LNCaP clone FGC (cell line): ENCODE measurements around the gene RYR3.

Experiments used
- DNase-seq: peaks from one replicate; pipeline ENCODE4 v3.0.0-alpha.2; 2011; ENCODE audit warnings: low read depth
- H3K4me3 ChIP-seq: 2 replicates; pipeline ENCODE4 v1.5.1; 2011; ENCODE audit warnings: mild to moderate bottlenecking, low read depth, low read length, control low read depth
- TF ChIP-seq, protein P1 (sequence below): IDR thresholded peaks from 2 replicates; pipeline ENCODE4 v1.5.1; 2012; ENCODE audit warnings: mild to moderate bottlenecking; ENCODE audit not compliant: control insufficient read depth, insufficient read depth; ENCODE audit errors: extremely low read depth

The RYR3 gene

GRCh38 chr15:33506781-33507296 lies 196.1 kb downstream of the RYR3 start:
- no peak overlapping the region for H3K4me3 ChIP-seq
- TF ChIP-seq, protein P1, sequence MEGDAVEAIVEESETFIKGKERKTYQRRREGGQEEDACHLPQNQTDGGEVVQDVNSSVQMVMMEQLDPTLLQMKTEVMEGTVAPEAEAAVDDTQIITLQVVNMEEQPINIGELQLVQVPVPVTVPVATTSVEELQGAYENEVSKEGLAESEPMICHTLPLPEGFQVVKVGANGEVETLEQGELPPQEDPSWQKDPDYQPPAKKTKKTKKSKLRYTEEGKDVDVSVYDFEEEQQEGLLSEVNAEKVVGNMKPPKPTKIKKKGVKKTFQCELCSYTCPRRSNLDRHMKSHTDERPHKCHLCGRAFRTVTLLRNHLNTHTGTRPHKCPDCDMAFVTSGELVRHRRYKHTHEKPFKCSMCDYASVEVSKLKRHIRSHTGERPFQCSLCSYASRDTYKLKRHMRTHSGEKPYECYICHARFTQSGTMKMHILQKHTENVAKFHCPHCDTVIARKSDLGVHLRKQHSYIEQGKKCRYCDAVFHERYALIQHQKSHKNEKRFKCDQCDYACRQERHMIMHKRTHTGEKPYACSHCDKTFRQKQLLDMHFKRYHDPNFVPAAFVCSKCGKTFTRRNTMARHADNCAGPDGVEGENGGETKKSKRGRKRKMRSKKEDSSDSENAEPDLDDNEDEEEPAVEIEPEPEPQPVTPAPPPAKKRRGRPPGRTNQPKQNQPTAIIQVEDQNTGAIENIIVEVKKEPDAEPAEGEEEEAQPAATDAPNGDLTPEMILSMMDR: no peak
- no peak for DNase-seq

DNA sequence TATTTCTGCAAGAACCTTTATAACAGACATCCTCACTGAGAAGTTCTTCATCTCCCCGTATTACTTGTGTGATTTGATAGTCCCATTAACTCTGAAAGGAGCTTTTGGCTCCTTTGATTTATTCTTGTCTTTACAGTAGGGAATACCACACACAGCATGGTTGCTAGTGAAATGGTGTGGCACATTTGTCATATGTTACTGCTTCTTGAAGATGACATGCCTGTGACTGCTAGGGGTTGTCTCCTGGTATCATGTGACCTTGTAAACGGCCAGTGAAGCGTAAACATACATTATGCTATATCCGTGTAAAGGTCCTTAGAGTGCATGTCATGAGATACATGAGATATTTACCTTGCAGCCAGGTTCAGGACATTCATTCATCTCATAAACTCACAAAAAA lies 197.9 kb downstream of the RYR3 start:
- DNase-seq: no peak

DNA sequence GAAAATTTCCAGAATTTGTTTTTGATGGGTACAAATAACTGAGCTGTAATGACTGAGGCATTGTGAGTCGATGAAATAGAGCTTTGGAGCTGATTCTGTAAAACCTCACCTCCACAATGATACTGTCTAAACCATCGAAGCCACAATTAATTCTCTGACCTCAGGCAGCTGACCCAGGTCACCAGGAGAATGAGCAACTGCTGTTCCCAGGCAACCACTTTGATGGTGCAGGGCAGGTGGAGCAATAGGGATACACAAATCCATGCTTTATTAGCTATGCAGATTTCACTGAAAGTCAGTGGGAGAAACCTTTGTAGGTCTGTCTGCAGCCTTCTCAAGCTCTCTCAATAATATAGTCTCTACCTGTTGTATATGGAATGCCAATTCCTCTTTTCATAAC lies 204.4 kb downstream of the RYR3 start:
- no peak for DNase-seq
- TF ChIP-seq, protein P1: no peak

More for the DNA sequence above, 197.9 kb downstream of the RYR3 start:
- H3K4me3 ChIP-seq: no peak overlapping the region
- TF ChIP-seq, protein P1: no peak

DNA sequence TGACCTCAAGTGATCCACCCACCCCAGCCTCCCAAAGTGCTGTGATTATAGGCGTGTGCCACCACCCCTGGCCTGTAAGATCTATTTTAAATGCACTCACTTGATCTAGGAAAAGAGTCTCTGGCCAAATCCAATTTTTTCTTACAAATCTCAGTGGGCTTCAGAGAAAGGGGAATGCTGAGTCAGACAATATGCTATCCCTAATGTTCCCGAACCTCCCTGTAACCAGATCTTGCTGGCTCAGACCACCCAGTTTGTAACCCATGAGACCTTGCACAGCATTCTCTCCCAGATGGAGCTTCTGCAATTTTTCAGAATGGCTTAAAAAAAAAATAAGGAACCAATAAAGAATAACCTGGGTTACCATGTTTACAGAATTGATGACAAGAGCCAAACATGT lies 205.8 kb downstream of the RYR3 start:
- no peak for DNase-seq
- no peak overlapping the region for H3K4me3 ChIP-seq
- TF ChIP-seq, protein P1: no peak

More for the DNA sequence above, 204.4 kb downstream of the RYR3 start:
- H3K4me3 ChIP-seq: no peak overlapping the region

DNA sequence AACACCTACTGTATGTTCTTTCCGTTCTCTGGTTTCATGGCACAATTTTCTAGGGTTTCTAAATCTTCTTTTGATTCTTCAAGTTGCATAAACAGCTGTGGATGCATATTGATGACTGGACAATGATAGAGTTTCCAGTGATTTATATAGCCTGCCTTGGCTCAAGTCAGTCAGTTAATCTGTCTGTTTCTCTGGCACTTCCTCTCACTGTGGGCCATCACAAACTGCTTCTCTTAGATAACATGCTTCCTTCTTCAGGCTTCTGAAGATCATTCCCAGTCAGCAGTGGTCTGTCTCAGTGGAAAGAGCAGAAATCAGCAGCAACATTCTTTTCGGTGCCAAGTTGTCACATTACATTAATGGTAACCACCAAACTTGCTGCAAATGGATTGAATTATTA lies 207.2 kb downstream of the RYR3 start:
- H3K4me3 ChIP-seq: no peak overlapping the region
- DNase-seq: no peak
- TF ChIP-seq, protein P1: no peak

DNA sequence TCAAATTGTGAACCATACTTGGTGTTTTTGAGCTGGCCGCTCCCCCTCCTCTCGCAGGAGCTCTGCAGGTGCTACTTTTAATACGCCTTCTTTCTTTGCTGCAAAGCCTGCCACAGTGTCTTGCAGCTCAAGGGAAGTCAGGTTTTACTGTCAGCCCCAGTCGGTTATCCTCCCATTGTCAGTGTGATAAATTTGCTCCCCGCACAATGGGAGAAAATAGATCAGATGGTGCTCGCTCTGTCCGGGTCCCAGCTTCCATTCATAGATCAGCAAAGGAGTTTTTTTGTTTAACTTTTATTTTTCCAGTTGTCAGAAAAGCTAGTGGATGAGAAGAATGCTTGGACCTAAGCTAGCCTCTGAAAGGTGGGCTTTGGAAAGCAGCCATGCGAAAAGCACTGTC lies 207.7 kb downstream of the RYR3 start:
- TF ChIP-seq, protein P1: no peak

GRCh38 chr15:33524274-33524673 lies 213.5 kb downstream of the RYR3 start:
- TF ChIP-seq, protein P1: no peak
- no peak for DNase-seq
- no peak overlapping the region for H3K4me3 ChIP-seq

More for the DNA sequence above, 207.7 kb downstream of the RYR3 start:
- no peak overlapping the region for H3K4me3 ChIP-seq
- no peak for DNase-seq
